Pancreas (tissue), 10 donors: Measurements from ENCODE around the gene CHPT1. TPM values are rescaled to one million over a fixed set of nuclear protein-coding genes. Genes with fewer than 3 reads are reported as not detected.
"Not testable (repeated sequence)": the region's sequence is repeated elsewhere in the genome, so short reads cannot be mapped to it uniquely, and the experiment has no call there.

ENCODE experiments used
- ATAC-seq, 4 donors: fragments of 200-7000 bp; cut with Tn5 transposase; one replicate each; pipeline versions ENCODE4 v1.8.0 to v1.9.1; 2020; ENCODE audit warnings: mild to moderate bottlenecking in 4 of 4, moderate library complexity in 4 of 4
- DNase-seq, 6 donors: peaks; one replicate each; pipeline ENCODE4 v3.0.0-alpha.2; 2020
- FAIRE-seq: peaks from 2 replicates; lab custom pipeline; 2012; peaks lifted over from hg19 to GRCh38; lab: Jason Lieb, UNC
- H3K27ac ChIP-seq, 4 donors: fragments of 200-600 bp; sonication (generic); 1 replicate in 3 of 4; 2 replicates in 1 of 4; pipeline versions ENCODE4 v1.5.0 to v1.8.0; 2020
- H3K27me3 ChIP-seq, 4 donors: fragments of 200-600 bp; one replicate each; pipeline ENCODE4 v1.8.0; 2021
- H3K36me3 ChIP-seq, 3 donors: fragments of 200-600 bp; sonication (generic) in 1 of 3; one replicate each; pipeline versions ENCODE4 v1.5.0 to v1.8.0; 2020 to 2021
- H3K4me1 ChIP-seq, 3 donors: fragments of 200-600 bp; one replicate each; pipeline ENCODE4 v1.8.0; 2021
- H3K4me3 ChIP-seq, 4 donors: fragments of 200-600 bp; sonication (generic) in 2 of 4; one replicate each; pipeline versions ENCODE4 v1.5.0 to v1.8.0; 2020 to 2021
- H3K9me3 ChIP-seq, 4 donors: fragments of 200-600 bp; one replicate each; pipeline ENCODE4 v1.8.0; 2021
- CTCF ChIP-seq, 4 donors: fragments of 200-600 bp; sonication (generic) in 3 of 4; IDR thresholded peaks; one replicate each; pipeline versions ENCODE4 v1.5.0 to v1.8.0; 2021; ENCODE audit warnings: antibody characterized with exemption in 4 of 4
- WGBS, 2 donors: extraction: QIAGEN DNeasy Blood & Tissue Kit; methylation state at CpG; one replicate each; pipeline ENCODE4 v1.1.7; 2013; 5-methylcytosine and 5-hydroxymethylcytosine counted together
- intact Hi-C, 3 donors: fragments of 100-400 bp; cut with DNase I; formaldehyde crosslinking; loops; one replicate each; pipeline versions ENCODE4 v1.11.1 to v1.14.2; 2022
- polyA plus RNA-seq, 2 donors: library from polyadenylated mRNA; stranded (reverse); fragments of 200-250 nt; gene quantifications; one replicate each; pipeline ENCODE4 v1.2.3, GENCODE V29; 2013
- total RNA-seq, 6 donors: library from RNA; stranded (reverse); fragmentation: NEBNext Ultra II Directional in 4 of 6; extraction: Animal tissue kit (Norgen Biotek cat#: 25700) in 4 of 6; gene quantifications; one replicate each; pipeline versions ENCODE4 v1.2.1 to v1.2.4, GENCODE V29; 2021 to 2023
- donor health status: healthy with polysubstance abuse.
- donor health status: DM: no; HTN: no; CAD: no; lungs with moderate emphysema.
- donor health status: DM: no; HTN: no; CAD: no.
- donor health status: control.
- donor health status: control.
- donor health status: Bipolar disorder and iron deficiency.
- donor health status: DM: yes; HTN: yes; CAD: no.
- donor health status: DM: no; HTN: no; CAD: no.
- donor health status: DM: no; HTN: no; CAD: no.
- donor health status: DM: yes; HTN: yes; CAD: no.

Gene CHPT1
- total and polyA plus RNA-seq, 8 donors: 10.3 to 27.3 (median 14.2) TPM

- intact Hi-C loops: no loop called here
- WGBS, 2 donors: 57 to 65% methylated on average over 3 of the region's 3 CpGs
- no peaks in the 10 kb centered on the region for H3K36me3 ChIP-seq
- H3K4me3 ChIP-seq: no peak overlapping the region
- no peaks in the 10 kb centered on the region for H3K4me1 ChIP-seq
- TF ChIP-seq CTCF (IDR thresholded peaks at IDR 0.05): no peak
- no peak for FAIRE-seq
- no peaks in the 10 kb centered on the region for H3K9me3 ChIP-seq
- H3K27me3 ChIP-seq: no peaks in the 10 kb centered on the region
- H3K27ac ChIP-seq: no peak overlapping the region
- no peak for ATAC-seq
- no peak for DNase-seq
Measured at GRCh38 chr12:101680240-101680639, 17.2 kb upstream of the CHPT1 start.

GRCh38 chr12:101680647-101681046 lies 16.8 kb upstream of the CHPT1 start:
- no peak for FAIRE-seq
- intact Hi-C loops: no loop called here
- H3K4me1 ChIP-seq: no peaks in the 10 kb centered on the region
- no peak for ATAC-seq
- TF ChIP-seq CTCF (IDR thresholded peaks at IDR 0.05): no peak
- no peak for DNase-seq
- no peaks in the 10 kb centered on the region for H3K9me3 ChIP-seq
- H3K27ac ChIP-seq: no peak overlapping the region
- H3K36me3 ChIP-seq: no peaks in the 10 kb centered on the region
- H3K27me3 ChIP-seq: no peaks in the 10 kb centered on the region
- no peak overlapping the region for H3K4me3 ChIP-seq

- H3K9me3 ChIP-seq, H3K27ac ChIP-seq, H3K4me1 ChIP-seq, intact Hi-C loops, ATAC-seq, DNase-seq, H3K4me3 ChIP-seq, H3K27me3 ChIP-seq, FAIRE-seq, H3K36me3 ChIP-seq: not testable (repeated sequence)
- 85 to 88% methylated on average over 6 of the region's 6 CpGs for WGBS, 2 donors
Measured at GRCh38 chr12:101681627-101682026, 15.8 kb upstream of the CHPT1 start.

GRCh38 chr12:101685092-101685491 lies 12.3 kb upstream of the CHPT1 start:
- WGBS, 2 donors: 71 to 83% methylated on average over 1 of the region's 1 CpG
- DNase-seq: no peak
- FAIRE-seq: no peak
- TF ChIP-seq CTCF (IDR thresholded peaks at IDR 0.05): no peak
- Histone ChIP-seq H3K36me3 (no peaks in the 10 kb centered on the region), H3K4me3 (no peak overlapping the region), H3K4me1 (no peaks in the 10 kb centered on the region), H3K27me3 (no peaks in the 10 kb centered on the region), H3K9me3 (no peaks in the 10 kb centered on the region), H3K27ac (no peak overlapping the region)
- intact Hi-C loops: no loop called here
- no peak for ATAC-seq

- DNase-seq: no peak
- no peak for TF ChIP-seq CTCF (IDR thresholded peaks at IDR 0.05)
- Histone ChIP-seq H3K36me3 (no peaks in the 10 kb centered on the region), H3K4me1 (no peaks in the 10 kb centered on the region), H3K27me3 (no peaks in the 10 kb centered on the region), H3K4me3 (no peak overlapping the region), H3K9me3 (no peaks in the 10 kb centered on the region), H3K27ac (no peak overlapping the region)
- intact Hi-C loops: no loop called here
- no peak for ATAC-seq
- no peak for FAIRE-seq
- 92 to 100% methylated on average over 1 of the region's 1 CpG for WGBS, 2 donors
Measured at GRCh38 chr12:101686176-101686575, 11.3 kb upstream of the CHPT1 start.
